Transverse colon (tissue), 4 donors: ENCODE results near the gene TMX1. TPM values are rescaled to one million over a fixed set of nuclear protein-coding genes. Genes with fewer than 3 reads are reported as not detected.
A peak's percentile ranks its signal among the peaks of the same experiment; 100 is the strongest.

Experiments used
- DNase-seq: peaks from one replicate; pipeline ENCODE4 v3.0.0-alpha.2; 2019
- H3K27ac ChIP-seq, 4 donors: fragments of 200-600 bp; sonication (generic); 2 replicates each; pipeline ENCODE4 v1.5.1; 2016 to 2018; ENCODE audit warnings: inconsistent platforms in 4 of 4
- H3K27me3 ChIP-seq: fragments of 200-600 bp; sonication (generic); 2 replicates; pipeline ENCODE4 v1.5.1; 2017; ENCODE audit warnings: inconsistent platforms
- H3K36me3 ChIP-seq, 4 donors: fragments of 200-600 bp; sonication (generic); 2 replicates each; pipeline ENCODE4 v1.5.1; 2017 to 2019; ENCODE audit warnings: inconsistent platforms in 4 of 4
- H3K4me1 ChIP-seq, 4 donors: fragments of 200-600 bp; sonication (generic); 2 replicates each; pipeline ENCODE4 v1.5.1; 2017 to 2020; ENCODE audit warnings: inconsistent platforms in 4 of 4
- H3K4me3 ChIP-seq, 4 donors: fragments of 200-600 bp; sonication (generic); 1 replicate in 1 of 4; 2 replicates in 3 of 4; pipeline versions ENCODE4 v1.5.1 to v1.6.1; 2017 to 2019; ENCODE audit warnings: inconsistent platforms in 4 of 4
- H3K9me3 ChIP-seq, 2 donors: fragments of 200-600 bp; sonication (generic); 2 replicates each; pipeline ENCODE4 v1.5.1; 2017 to 2019; ENCODE audit warnings: inconsistent platforms in 2 of 2
- CTCF ChIP-seq, 5 experiments: fragments of 200-600 bp in 3 of 5; fragments of 450-650 bp in 2 of 5; sonication (generic) in 3 of 5; IDR thresholded peaks; 1 replicate in 2 of 5; 2 replicates in 3 of 5; pipeline ENCODE4 v1.5.1; 2016 to 2017; ENCODE audit warnings: antibody characterized with exemption in 5 of 5, inconsistent platforms in 3 of 5, mild to moderate bottlenecking in 2 of 5, moderate library complexity in 1 of 5
- EP300 ChIP-seq: sonication (generic); formaldehyde crosslinking; IDR thresholded peaks from one replicate; pipeline ENCODE4 v1.6.1; 2017; ENCODE audit warnings: antibody characterized with exemption, low read depth
- POLR2A ChIP-seq: fragments of 450-650 bp; IDR thresholded peaks from one replicate; pipeline ENCODE4 v1.6.1; 2016; ENCODE audit warnings: antibody characterized with exemption, mild to moderate bottlenecking, moderate library complexity
- POLR2AphosphoS5 ChIP-seq, 3 donors: sonication (generic); formaldehyde crosslinking; IDR thresholded peaks; one replicate each; pipeline ENCODE4 v1.6.1; 2016; ENCODE audit warnings: antibody characterized with exemption in 3 of 3
- WGBS, 2 donors: methylation state at CpG; one replicate each; pipeline ENCODE4 v1.1.5; 2018; ENCODE audit warnings: low coverage in 1 of 2; 5-methylcytosine and 5-hydroxymethylcytosine counted together
- in situ Hi-C, 4 donors: fragments of 200-750 bp; cut with MboI; loops; one replicate each; pipeline versions ENCODE4 v1.15.0 to v1.15.1; 2017; ENCODE audit warnings: low sequenced_read_pairs in 3 of 4, low pct_ligation_motif_present in 1 of 4, low pct_unique_long_range_greater_than_20kb in 1 of 4
- intact Hi-C: fragments of 100-400 bp; cut with DNase I; formaldehyde crosslinking; loops from one replicate; pipeline ENCODE4 v1.15.1; 2023; ENCODE audit warnings: low total_unique reads
- total RNA-seq, 4 donors: library from RNA; depleted of rRNA; stranded (reverse); fragments of >200 nt; gene quantifications; one replicate each; pipeline ENCODE4 v1.1.0, GENCODE V29; 2016

TMX1 gene
- 10 to 100 TPM in 3 of 4 donors, 1 to 10 TPM in 1; 8.0 to 44.5 (median 35.1) TPM for total RNA-seq

GRCh38 chr14:51239813-51240803, at the start of gene TMX1:
Gene TMX1, plus strand, starts transcription at chr14:51240247. Its CDS starts 46 bp downstream, at chr14:51240293.
- Histone ChIP-seq H3K27ac (peak within 1 kb of the TSS; percentile 88 to 94 (median 90)), H3K36me3 (no peaks in the 10 kb centered on the region), H3K4me1 (peaks cover 6 to 29% (median 13%) of the 10 kb centered on the region in 4 donors), H3K27me3 (no peaks in the 10 kb centered on the region), H3K4me3 (peak within 1 kb of the TSS; percentile 91 to 98 (median 94)), H3K9me3 (no peaks in the 10 kb centered on the region)
- 1 to 3% methylated on average over 6 to 65 of the region's 65 CpGs for WGBS, 2 donors
- DNase-seq, result peak; percentile 95
- TF ChIP-seq POLR2A (peak; percentile 92), POLR2AphosphoS5 (IDR thresholded peaks at IDR 0.05) (peak; percentile 92 to 96 (median 95)), CTCF (IDR thresholded peaks at IDR 0.05) (no peak)
- intact Hi-C loops (no loop called here), in situ Hi-C loops (loop anchor here in 1 of 4 donors (25.0 kb wide), 1 partner anchor 278 kb away; no protein-coding TSS in a partner anchor)

GRCh38 chr14:51201890-51202289, 38.2 kb upstream of the TMX1 start:
- in situ Hi-C loops (loop anchor here in 1 of 4 donors (25.0 kb wide), 1 partner anchor 240 kb away; no protein-coding TSS in a partner anchor), intact Hi-C loops (no loop called here)
- Histone ChIP-seq H3K36me3 (no peaks in the 10 kb centered on the region), H3K4me3 (no peak overlapping the region), H3K27ac (no peak overlapping the region), H3K9me3 (no peaks in the 10 kb centered on the region), H3K4me1 (no peaks in the 10 kb centered on the region), H3K27me3 (no peaks in the 10 kb centered on the region)
- TF ChIP-seq POLR2AphosphoS5 (IDR thresholded peaks at IDR 0.05) (no peak), POLR2A (no peak), CTCF (IDR thresholded peaks at IDR 0.05) (no peak), EP300 (no peak)
- DNase-seq, result no peak
- WGBS, 2 donors, result 89 to 91% methylated on average over 2 of the region's 2 CpGs

GRCh38 chr14:51202914-51203665, 37.0 kb upstream of the TMX1 start:
- no peak overlapping the region for H3K27ac ChIP-seq
- H3K4me3 ChIP-seq, result no peak overlapping the region
- TF ChIP-seq POLR2AphosphoS5 (IDR thresholded peaks at IDR 0.05), result no peak
- intact Hi-C loops (no loop called here), in situ Hi-C loops (loop anchor here in 1 of 4 donors (25.0 kb wide), 1 partner anchor 241 kb away; no protein-coding TSS in a partner anchor)
- 71% methylated on average over 5 of the region's 5 CpGs; no CpG with 5 or more reads in 1 of the 2 donors for WGBS, 2 donors
- no peaks in the 10 kb centered on the region for H3K27me3 ChIP-seq
- no peaks in the 10 kb centered on the region for H3K4me1 ChIP-seq
- DNase-seq, result no peak
- no peaks in the 10 kb centered on the region for H3K9me3 ChIP-seq
- no peaks in the 10 kb centered on the region for H3K36me3 ChIP-seq

- intact Hi-C loops (no loop called here), in situ Hi-C loops (loop anchor here in 1 of 4 donors (25.0 kb wide), 1 partner anchor 242 kb away; no protein-coding TSS in a partner anchor)
- Histone ChIP-seq H3K4me3 (no peak overlapping the region), H3K36me3 (no peaks in the 10 kb centered on the region), H3K27me3 (no peaks in the 10 kb centered on the region), H3K4me1 (no peaks in the 10 kb centered on the region), H3K9me3 (no peaks in the 10 kb centered on the region), H3K27ac (no peak overlapping the region)
- no peak for DNase-seq
- 91% methylated on average over 3 of the region's 3 CpGs; no CpG with 5 or more reads in 1 of the 2 donors for WGBS, 2 donors
- TF ChIP-seq EP300 (no peak), POLR2A (no peak), POLR2AphosphoS5 (IDR thresholded peaks at IDR 0.05) (no peak), CTCF (IDR thresholded peaks at IDR 0.05) (no peak)
Measured at GRCh38 chr14:51203881-51204280, 36.2 kb upstream of the TMX1 start.
